ENCODE results near the gene UCN.

The UCN gene

DNA sequence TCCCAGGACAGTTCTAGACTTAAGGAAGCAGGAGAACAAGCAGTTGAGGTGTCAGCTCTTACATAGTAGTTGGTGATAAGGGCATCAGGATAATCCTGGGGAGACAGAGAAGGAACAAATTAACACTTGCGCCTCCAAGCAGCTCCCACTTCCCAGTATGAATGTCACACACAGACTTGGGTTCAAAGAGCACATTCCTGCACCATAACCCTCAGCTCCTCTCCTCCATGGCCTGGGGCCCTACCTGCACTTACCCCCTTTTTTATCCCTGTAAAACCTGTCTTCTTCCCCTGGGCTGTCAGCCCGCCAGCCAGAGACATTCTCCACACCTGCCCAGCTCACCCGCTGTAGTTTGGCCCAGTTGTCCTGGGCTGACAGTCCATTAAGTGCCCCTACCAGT, 3.9 kb upstream of the UCN start:
- H3K27ac ChIP-seq: no peak overlapping the region
- no peak for TF ChIP-seq ZFX (IDR thresholded peaks at IDR 0.05)
- TF ChIP-seq, protein P1, sequence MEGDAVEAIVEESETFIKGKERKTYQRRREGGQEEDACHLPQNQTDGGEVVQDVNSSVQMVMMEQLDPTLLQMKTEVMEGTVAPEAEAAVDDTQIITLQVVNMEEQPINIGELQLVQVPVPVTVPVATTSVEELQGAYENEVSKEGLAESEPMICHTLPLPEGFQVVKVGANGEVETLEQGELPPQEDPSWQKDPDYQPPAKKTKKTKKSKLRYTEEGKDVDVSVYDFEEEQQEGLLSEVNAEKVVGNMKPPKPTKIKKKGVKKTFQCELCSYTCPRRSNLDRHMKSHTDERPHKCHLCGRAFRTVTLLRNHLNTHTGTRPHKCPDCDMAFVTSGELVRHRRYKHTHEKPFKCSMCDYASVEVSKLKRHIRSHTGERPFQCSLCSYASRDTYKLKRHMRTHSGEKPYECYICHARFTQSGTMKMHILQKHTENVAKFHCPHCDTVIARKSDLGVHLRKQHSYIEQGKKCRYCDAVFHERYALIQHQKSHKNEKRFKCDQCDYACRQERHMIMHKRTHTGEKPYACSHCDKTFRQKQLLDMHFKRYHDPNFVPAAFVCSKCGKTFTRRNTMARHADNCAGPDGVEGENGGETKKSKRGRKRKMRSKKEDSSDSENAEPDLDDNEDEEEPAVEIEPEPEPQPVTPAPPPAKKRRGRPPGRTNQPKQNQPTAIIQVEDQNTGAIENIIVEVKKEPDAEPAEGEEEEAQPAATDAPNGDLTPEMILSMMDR (conservative IDR thresholded peaks at IDR 0.05): no peak

DNA sequence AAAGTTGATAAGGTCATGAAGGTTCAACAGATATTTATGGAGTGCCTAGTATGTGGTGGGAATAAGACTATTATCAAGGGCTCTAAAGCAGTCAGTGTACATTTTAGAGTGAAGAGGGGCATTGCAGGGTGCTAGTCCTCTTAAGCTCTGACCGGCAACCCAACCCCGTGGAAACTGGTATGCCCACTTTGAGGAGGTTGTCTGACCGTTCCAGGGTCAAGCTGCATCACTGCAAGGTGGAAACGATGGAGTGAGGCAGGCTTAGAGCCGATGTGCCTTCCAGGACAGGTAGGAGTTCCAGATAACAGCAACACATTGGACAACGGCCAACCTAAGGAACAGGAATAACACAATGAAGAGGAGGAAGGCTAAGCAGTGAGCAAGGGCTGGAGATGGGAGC, 1.4 kb upstream of the UCN start:
- H3K27ac ChIP-seq: no peak overlapping the region
- no peak for TF ChIP-seq ZFX (IDR thresholded peaks at IDR 0.05)
- TF ChIP-seq, protein P1 (conservative IDR thresholded peaks at IDR 0.05): no peak

DNA sequence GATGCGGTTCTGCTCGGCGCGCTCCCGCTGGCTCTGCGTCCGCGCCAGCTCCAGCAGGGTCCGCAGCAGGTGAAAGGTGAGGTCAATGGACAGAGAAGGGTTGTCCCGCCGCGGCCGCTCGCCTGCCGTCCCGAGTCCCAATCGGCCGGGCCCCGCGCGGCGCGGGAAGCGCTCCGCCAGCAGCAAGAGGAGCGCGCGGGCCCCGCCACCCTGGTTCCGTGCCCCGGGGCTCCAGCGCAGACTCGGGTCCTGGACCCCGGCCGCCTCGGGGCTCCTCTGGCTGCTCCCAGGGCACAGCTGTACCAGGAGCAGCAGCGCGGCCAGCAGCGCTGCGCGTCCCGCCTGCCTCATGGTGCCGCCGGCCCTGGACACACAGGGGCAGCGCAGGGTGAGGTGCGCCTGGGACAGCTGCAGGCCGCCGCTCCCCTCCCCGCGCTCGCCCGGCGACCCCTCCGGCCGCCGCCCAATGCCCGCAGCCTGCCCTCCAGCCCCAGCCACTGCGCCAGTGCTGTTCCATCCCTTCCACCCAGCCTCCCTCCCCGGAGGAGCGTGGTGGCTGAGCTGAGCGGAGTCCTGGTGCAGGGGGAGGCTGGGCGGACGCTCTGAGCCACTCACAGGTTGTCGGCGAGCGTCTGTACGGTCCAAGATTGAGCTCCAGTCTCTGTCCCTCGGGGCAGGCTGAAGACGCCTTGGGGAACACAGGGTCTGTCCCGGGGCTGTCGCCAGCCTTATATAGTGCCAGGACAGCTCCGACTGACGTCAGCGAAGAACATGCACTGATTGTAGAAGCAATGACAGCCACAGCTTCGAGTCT, 493 bp downstream of the UCN start:
- H3K27ac ChIP-seq: no peak overlapping the region
- TF ChIP-seq, protein P1 (conservative IDR thresholded peaks at IDR 0.05): no peak
- TF ChIP-seq ZFX (IDR thresholded peaks at IDR 0.05): no peak

DNA sequence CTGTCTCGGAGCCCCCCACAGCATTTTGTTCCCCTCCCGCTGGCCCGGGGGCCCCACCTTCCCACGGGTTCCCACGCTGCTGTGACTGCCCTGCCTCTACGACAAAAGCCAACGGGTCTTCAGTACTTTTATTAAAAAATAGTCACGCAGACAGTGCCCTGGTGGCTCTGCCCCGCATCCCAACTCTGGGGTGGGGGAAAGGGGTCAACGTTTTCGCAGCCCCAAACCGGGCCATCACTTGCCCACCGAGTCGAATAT, 1.0 kb downstream of the UCN start:
- H3K27ac ChIP-seq: no peak overlapping the region
- TF ChIP-seq ZFX (IDR thresholded peaks at IDR 0.05): no peak
- TF ChIP-seq, protein P1 (conservative IDR thresholded peaks at IDR 0.05): no peak

DNA sequence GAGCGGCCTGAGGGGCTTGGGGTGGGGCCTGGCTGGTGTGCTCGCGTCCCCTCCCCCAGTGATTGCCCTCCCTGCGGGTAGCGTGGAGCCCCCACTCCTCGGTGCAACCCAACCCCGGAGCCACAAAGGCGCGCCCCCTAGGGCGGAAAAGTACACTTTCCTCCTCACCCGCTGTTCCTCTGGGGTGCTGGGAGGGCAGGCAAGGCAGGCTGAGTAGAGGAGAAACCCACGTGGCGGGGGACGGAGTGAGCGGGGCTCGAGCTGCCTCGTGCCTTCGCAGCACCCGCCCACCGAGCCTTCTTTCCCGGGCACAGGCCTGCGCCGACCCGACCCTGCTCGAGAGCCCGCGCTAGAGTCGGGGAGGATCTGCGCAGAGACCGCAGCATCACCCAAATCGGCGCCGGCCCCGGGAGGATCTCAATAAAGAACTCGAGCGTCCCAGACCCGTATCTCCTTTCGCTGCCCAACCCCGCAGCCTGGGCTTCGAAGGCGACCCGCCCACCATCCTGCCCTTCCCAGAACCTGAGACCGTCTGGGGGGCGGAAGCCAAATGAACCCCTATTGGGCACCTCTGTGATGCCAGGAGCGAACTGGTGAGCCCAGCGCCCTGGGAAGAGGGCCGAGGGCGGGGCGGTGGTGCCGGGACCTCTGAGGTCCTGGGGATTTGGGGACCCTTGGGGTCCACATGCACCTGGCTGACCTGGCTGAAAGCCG, 1.5 kb downstream of the UCN start:
- TF ChIP-seq, protein P1 (conservative IDR thresholded peaks at IDR 0.05): no peak
- no peak for TF ChIP-seq ZFX (IDR thresholded peaks at IDR 0.05)
- H3K27ac ChIP-seq: no peak overlapping the region

DNA sequence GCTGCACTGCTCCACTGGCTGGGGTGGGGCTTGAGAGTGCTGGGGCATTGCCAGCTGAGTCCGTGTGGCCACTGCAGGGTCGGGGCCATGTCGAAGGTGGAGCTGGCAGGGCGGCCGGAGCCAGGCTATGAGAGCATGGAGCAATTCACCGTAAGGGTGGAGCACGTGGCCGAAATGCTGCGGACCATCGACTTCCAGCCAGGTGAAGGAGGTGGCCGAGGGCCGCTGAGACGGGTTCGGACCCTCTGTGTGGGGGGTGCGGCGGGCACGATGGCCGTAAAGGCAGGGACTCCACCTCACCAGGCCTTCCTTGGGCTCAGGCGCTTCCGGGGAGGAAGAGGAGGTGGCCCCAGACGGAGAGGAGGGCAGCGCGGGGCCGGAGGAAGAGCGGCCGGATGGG, 2.1 kb downstream of the UCN start:
- no peak overlapping the region for H3K27ac ChIP-seq
- TF ChIP-seq, protein P1 (conservative IDR thresholded peaks at IDR 0.05): no peak
- TF ChIP-seq ZFX (IDR thresholded peaks at IDR 0.05): no peak

DNA sequence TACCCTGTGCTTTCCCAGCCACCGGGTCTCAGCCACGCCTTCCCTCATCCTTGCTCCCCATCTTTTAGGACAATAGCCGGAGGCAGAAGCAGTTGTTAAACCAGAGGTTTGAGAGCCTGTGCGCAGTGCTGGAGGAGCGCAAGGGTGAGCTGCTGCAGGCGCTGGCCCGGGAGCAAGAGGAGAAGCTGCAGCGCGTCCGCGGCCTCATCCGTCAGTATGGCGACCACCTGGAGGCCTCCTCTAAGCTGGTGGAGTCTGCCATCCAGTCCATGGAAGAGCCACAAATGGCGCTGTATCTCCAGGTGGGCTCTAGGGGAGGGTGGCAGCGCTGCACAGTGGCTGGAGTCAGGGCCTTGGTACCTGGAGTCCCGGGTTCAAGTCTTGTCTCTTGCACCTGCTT, 2.7 kb downstream of the UCN start:
- no peak for TF ChIP-seq ZFX (IDR thresholded peaks at IDR 0.05)
- TF ChIP-seq, protein P1 (conservative IDR thresholded peaks at IDR 0.05): no peak
- H3K27ac ChIP-seq: no peak overlapping the region

All from C4-2B (cell line).